Neutrophil (primary cell): ENCODE measurements around the gene ITGA2B.
"Not testable (repeated sequence)": the region's sequence is repeated elsewhere in the genome, so short reads cannot be mapped to it uniquely, and the experiment has no call there.

Source experiments
- H3K27ac ChIP-seq: fragments of 200-600 bp; sonication (generic); 2 replicates; pipeline ENCODE4 v1.5.1; 2016; ENCODE audit warnings: mild to moderate bottlenecking, moderate library complexity
- H3K27me3 ChIP-seq: fragments of 200-600 bp; sonication (generic); 2 replicates; pipeline ENCODE4 v1.6.0; 2016; ENCODE audit warnings: mild to moderate bottlenecking
- H3K36me3 ChIP-seq: fragments of 200-600 bp; sonication (generic); 2 replicates; pipeline ENCODE4 v1.5.1; 2017
- H3K4me1 ChIP-seq, 2 experiments: fragments of 200-600 bp in 1 of 2; sonication (generic) in 1 of 2; 1 replicate in 1 of 2; 2 replicates in 1 of 2; pipeline versions ENCODE4 v1.5.1 to v1.6.1; 2013 to 2016; ENCODE audit warnings: low read depth in 1 of 2, low read length in 1 of 2, mild to moderate bottlenecking in 1 of 2, moderate library complexity in 1 of 2; ENCODE audit not compliant: control insufficient read depth in 1 of 2, insufficient read depth in 1 of 2
- H3K4me3 ChIP-seq, 2 experiments: fragments of 200-600 bp in 1 of 2; sonication (generic) in 1 of 2; 1 replicate in 1 of 2; 2 replicates in 1 of 2; pipeline ENCODE4 v1.5.1; 2013 to 2016; ENCODE audit warnings: low read depth in 1 of 2, low read length in 1 of 2, mild to moderate bottlenecking in 1 of 2, moderate library complexity in 1 of 2
- H3K9me3 ChIP-seq: fragments of 200-600 bp; sonication (generic); 2 replicates; pipeline ENCODE4 v1.5.1; 2016
- TF ChIP-seq, protein P1 (sequence below): fragments of 200-600 bp; sonication (generic); IDR thresholded peaks from 2 replicates; pipeline ENCODE4 v1.5.1; 2016; ENCODE audit warnings: antibody characterized with exemption

ITGA2B gene

DNA sequence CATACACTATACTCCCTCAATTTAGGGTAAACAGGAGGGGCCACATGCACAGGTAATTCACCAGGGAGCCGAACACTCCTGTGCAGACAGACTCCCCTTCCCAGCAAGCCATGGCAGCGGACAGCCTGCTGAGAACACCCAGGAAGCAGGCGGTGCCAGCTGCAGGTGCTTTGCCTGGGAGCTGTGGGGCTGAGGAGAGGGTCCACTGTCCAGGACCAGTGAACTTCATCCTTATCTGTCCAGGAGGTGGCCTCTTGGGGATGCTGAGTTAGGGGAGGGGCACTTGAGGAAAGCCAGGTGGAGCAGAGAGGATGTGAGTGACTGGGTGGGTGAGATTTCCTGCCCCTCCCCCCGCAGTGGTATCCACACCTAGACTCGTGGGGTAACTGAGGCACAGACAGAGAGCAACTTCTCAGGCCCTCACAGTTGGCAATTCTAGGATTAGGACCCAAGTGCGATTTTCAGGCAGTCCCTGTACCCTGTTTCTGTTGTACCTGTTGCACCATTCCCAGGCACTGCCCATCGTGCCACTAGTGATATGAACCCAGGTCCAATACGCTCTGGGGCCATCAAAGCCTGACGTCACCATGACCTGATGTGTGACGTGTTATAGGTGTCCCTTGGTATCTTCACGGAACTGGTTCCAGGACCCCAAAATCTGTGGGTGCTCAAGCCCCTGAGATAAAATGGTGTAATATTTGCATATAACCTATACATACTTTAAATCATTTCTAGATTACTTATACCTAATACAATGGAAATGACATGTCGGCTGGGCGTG, 43.2 kb downstream of the ITGA2B start:
- Histone ChIP-seq H3K27ac (peak overlapping the region; percentile 93), H3K4me3 (peak overlapping the region; percentile 74 to 93), H3K36me3 (peaks cover 27% of the 10 kb centered on the region), H3K4me1 (peaks cover 84 to 87% of the 10 kb centered on the region in 2 experiments), H3K9me3 (no peaks in the 10 kb centered on the region), H3K27me3 (no peaks in the 10 kb centered on the region)
- TF ChIP-seq, protein P1, sequence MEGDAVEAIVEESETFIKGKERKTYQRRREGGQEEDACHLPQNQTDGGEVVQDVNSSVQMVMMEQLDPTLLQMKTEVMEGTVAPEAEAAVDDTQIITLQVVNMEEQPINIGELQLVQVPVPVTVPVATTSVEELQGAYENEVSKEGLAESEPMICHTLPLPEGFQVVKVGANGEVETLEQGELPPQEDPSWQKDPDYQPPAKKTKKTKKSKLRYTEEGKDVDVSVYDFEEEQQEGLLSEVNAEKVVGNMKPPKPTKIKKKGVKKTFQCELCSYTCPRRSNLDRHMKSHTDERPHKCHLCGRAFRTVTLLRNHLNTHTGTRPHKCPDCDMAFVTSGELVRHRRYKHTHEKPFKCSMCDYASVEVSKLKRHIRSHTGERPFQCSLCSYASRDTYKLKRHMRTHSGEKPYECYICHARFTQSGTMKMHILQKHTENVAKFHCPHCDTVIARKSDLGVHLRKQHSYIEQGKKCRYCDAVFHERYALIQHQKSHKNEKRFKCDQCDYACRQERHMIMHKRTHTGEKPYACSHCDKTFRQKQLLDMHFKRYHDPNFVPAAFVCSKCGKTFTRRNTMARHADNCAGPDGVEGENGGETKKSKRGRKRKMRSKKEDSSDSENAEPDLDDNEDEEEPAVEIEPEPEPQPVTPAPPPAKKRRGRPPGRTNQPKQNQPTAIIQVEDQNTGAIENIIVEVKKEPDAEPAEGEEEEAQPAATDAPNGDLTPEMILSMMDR, result peak; percentile 10

DNA sequence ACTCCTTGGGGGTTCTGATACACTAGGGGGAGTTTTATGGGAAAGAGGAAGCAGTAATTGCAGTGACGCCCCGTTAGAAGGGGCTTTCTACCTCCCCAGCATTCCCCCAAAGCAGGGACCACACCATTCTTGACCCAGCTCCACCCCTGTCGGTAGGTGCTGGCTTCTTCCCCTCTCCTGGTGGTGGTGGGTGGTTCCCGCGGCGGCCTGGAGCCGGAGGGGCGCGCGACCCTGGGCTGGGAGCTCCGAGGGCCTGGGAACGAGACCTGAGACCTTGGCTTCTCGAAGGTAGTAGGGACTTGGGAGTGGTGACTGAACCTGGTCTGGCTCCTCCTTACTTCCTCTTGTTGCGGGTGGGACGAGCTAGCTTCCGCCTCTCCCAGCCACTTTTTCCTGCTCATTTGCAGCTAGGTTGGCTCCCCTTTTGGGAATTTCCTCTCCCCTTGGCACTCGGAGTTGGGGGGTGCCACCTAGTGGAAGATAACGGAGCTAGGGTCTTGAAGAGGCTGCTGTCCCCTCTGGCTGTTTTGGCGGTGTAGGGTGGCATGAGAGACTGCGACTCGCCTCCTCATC, 43.9 kb downstream of the ITGA2B start:
- peaks cover 89 to 90% of the 10 kb centered on the region in 2 experiments for H3K4me1 ChIP-seq
- TF ChIP-seq, protein P1, result peak; percentile 59
- H3K27me3 ChIP-seq, result no peaks in the 10 kb centered on the region
- peak overlapping the region; percentile 93 for H3K27ac ChIP-seq
- peak overlapping the region; percentile 74 to 93 for H3K4me3 ChIP-seq
- peaks cover 20% of the 10 kb centered on the region for H3K36me3 ChIP-seq
- H3K9me3 ChIP-seq, result no peaks in the 10 kb centered on the region

DNA sequence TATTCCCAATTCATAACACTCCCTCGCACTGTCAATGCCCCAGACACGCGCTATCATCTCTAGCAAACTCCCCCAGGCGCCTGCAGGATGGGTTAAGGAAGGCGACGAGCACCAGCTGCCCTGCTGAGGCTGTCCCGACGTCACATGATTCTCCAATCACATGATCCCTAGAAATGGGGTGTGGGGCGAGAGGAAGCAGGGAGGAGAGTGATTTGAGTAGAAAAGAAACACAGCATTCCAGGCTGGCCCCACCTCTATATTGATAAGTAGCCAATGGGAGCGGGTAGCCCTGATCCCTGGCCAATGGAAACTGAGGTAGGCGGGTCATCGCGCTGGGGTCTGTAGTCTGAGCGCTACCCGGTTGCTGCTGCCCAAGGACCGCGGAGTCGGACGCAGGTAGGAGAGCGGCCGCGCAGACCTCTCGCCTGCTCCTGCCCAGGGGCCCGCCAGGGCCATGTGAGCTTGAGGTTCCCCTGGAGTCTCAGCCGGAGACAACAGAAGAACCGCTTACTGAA, 44.5 kb downstream of the ITGA2B start, which contains the start of gene GRN:
TSS of gene GRN (plus strand) at position 364 of the 515 bp plus-strand sequence. CDS start 3,863 bp downstream, outside the sequence.
- Histone ChIP-seq H3K27ac (peak within 1 kb of the TSS; percentile 93), H3K36me3 (peaks cover 15% of the 10 kb centered on the region), H3K27me3 (no peaks in the 10 kb centered on the region), H3K4me3 (peak within 1 kb of the TSS; percentile 74 to 93), H3K4me1 (peaks cover 89 to 90% of the 10 kb centered on the region in 2 experiments), H3K9me3 (no peaks in the 10 kb centered on the region)
- TF ChIP-seq, protein P1, result no peak

DNA sequence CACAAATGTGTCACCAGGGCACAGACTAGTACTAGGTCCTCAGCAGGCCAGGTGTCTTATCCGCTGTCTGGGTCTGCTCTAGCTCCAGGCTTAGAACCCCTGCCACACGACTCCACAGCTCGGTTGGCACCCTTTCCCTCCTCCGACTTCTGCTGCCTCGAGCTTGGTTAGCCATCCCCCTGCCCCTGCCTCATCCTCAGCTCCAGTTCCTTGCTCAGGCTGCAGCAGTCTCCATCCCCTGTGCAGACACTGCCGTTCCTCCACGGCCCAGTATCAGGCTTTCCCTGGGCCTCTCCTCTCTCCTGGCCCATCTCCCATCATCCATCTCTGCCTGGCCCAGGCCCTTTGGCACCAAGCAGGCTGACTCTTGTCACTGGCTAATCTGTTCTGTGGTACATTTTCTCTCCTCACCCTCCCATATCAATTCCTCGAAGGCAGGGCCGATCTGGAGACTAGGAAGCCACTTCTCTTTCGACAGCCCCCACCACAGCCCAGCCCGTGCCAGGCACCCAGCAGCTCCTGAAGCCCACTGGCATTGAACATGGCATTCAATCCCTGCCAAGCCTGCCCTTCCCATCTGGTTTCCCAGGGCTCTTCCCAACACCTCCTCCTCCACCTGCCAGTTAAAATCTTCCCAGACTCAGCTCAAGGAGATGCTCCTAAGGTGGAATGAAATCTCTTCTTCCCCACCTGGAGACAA, 45.8 kb downstream of the ITGA2B start:
- Histone ChIP-seq H3K9me3 (no peaks in the 10 kb centered on the region), H3K4me3 (no peak overlapping the region), H3K36me3 (peaks cover 1% of the 10 kb centered on the region), H3K27me3 (no peaks in the 10 kb centered on the region), H3K4me1 (peaks cover 89 to 90% of the 10 kb centered on the region in 2 experiments), H3K27ac (peak overlapping the region; percentile 93)
- TF ChIP-seq, protein P1, result no peak

DNA sequence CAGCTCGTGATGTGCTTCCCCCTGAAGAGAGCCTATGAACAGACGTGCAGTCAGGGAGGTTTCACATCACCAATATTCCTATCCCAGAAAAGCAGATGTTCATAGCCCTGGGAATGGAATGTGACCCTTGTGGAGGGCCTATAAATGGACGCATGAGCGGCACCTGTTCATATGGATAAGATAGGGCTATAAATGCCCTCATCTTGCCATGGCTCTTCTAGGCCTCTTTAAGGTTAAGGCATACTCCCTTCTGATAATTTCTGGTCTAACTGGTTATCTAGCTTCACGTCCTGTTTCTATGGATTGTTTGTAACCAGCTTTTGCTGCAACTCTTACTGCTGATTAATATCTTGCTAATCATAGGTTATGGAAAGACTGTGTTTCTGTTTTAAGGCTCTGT, 48.9 kb downstream of the ITGA2B start:
- not testable (repeated sequence) for H3K36me3 ChIP-seq, H3K9me3 ChIP-seq, H3K27me3 ChIP-seq
- H3K4me3 ChIP-seq, result peak overlapping the region in 1 of 2 experiments; percentile 30
- H3K4me1 ChIP-seq, result peaks cover 74 to 79% of the 10 kb centered on the region in 2 experiments
- H3K27ac ChIP-seq, result peak overlapping the region; percentile 74
